Inferior parietal cortex (tissue), 1 donor: ENCODE results near the gene RNF113B.

ENCODE experiments used
- DNase-seq: peaks from one replicate; pipeline ENCODE4 v3.0.0-alpha.2; 2016; ENCODE audit errors: extremely low spot score

Gene RNF113B

DNA sequence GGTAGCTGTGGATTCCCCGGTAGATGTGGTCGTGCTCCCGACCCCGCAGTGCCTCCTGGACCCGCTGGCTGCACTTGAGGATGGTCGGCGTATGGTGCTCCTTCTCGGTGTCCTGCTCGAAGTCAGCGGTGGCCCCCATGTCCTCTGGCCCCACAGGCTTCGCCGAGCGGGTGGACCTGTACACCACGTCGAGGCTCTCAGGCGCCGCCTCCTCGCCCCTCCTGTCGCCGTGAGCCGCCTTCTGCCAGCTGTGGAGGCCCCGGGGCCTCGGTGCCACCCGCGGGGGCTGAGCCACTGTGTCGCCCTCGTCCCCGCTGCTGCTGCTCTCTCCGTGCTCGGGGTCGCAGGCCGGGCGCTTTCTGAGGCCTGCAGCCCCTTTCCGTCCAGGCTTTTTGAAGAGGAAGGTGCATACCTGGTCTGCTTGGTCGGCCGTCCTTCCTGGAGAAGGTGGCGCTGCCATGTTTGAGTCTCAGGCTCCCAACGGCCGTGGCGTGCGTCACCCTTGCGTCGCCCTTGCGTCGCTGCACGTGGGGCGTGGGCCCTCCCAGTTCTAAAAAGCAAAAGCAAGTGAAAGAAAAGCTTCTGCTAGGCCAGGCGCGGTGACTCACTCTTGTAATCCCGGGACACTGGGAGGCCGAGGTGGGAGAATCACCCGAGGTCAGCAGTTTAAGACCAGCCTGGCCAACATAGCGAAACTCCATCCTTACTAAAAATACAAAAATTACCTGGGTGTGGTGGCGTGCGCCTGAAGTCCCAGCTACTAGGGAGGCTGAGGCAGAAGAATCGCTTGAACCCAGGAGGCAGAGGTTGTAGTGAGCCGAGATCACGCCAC lies at the start of gene RNF113B:
TSS of gene RNF113B (minus strand) at position 493 of the 832 bp plus-strand sequence. CDS start at position 460, 33 bp downstream.
- DNase-seq, result no peak

DNA sequence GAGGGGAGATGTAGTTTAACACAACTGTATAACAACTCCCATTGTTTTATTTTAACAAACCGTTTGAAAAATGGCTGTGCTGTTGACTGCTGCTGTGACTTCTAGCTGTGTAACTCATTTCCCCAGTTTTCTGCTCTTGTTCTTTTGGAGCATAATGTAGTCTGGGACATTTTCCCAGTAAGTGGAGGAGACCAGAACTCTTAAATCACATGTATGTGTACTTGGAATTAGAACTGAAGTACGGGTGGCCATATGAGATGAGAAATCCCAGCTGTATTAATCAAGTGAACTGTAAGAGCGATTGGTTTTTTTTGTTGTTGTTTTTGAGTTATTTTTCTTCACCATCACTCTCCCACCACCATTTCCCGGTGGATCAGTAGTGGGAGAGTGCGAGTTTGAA lies 49.4 kb upstream of the RNF113B start:
- no peak for DNase-seq

DNA sequence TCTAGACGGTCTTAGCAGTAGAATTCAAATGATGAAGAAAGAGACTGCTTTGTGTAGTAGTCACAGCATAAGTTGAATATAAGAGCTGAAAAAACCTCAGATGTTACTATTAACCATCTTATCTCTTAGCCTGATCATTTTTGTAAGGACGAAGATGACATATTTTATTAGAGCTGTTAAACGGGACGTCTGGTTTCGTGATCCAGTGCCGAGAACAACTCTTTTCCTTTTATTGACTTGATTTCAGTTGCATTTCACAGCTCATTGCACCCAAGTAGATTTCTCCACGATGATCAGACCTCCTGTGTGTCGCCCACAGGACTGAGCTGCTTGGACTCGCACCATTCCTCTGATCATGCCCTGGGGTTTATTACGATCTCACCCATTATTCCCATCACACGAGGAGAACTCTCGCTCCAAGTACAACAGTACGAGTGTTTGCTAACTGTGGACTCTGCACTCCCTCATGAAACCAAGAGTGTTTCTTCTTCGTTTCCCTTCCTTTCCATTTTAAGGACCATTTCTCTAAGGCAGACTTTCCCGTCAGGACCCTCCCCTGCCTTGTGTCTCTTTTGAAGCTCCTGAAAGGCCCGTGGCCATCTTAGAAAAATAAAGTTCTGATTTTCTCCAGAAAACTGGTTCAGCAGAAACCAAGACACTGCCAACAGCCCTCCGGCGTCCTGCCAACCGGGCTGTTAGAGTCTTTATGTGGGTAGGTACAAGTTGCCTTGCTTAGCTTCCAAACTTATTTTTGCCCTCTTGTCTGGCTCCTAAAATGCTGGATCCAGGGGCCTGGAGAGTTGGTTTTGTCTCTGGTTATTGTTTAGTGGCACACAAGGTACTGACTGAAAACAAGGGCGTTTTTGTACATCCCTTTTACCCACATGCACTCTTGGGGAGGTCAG lies 48.2 kb upstream of the RNF113B start:
- no peak for DNase-seq

DNA sequence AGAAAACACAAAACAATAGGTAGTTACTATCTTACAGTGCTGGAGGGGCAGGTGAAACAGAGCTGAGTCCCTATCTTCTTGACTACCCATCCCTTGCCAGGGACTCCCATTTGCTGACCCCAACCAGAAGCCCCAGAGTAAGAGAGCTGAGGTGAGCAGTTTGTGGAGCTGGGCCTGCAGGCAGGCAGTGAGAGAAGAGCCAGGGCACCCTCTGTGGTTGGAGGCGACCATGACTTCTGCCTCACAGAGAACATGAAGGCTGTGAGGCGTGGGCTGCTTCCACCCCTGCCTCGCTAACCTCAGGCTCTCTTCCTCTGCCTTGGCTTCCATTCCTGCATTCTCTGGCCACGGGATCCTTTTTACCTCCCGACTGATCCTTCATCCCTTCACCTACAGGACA lies 47.5 kb upstream of the RNF113B start:
- no peak for DNase-seq

DNA sequence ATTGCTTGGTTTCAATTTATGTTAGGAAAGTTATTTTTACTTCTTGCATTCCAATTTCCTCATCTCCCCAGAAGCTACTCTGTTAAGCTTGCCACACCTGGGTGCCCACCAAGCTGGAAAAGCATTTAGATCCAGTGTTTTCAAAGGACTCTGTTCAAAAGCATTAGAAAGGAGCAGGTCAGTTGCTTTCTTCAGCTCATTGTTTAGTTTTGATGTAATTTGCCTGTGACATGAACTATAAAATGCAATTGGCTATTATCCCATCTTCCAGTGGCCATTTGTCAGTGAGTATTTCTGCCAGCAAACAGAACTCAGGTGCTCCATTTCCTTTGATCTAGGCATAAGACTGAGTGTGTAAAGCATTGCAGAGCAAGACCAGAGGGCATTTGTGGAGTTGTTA lies 46.7 kb upstream of the RNF113B start:
- no peak for DNase-seq

DNA sequence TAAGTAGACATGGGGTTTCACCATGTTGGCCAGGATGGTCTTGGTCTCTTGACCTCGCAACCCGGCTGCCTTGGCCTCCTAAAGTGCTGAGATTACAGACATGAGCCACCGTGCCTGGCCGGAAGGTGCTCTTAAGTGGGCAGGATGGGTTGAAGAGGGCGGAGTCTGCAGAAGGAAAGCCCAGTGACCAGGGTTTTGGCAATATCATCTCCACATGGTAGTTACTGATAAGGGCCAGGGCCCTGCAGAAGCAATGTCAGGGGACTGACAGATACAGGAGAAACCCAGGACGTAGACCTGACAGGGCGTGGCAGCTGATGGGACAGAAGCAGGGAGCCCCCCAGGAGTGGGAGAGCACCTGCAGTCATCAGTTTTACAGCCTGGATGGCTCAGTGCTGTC lies 45.7 kb upstream of the RNF113B start:
- DNase-seq, result no peak

DNA sequence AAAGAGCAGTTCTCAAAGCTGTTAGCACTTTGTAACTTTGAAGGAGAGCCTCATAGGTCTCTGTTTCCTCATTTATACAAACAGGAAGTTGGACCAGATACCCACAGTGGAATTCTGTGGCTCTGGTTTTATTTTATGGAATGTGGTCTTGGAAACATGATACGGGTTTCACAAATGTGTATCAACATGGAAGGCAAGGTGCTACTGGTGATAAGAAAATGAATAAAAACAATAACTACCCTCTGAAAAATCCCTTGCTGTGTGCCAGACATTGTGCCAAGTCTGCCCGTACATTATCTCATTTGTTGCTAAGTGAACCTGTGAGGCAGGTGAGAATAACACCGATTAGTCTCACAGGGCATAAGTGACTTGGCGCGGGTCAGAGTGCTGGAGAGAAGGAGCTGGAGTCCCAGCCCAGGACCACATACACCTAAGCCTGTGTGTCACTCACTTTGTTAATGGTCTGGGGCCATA lies 45.0 kb upstream of the RNF113B start:
- no peak for DNase-seq

DNA sequence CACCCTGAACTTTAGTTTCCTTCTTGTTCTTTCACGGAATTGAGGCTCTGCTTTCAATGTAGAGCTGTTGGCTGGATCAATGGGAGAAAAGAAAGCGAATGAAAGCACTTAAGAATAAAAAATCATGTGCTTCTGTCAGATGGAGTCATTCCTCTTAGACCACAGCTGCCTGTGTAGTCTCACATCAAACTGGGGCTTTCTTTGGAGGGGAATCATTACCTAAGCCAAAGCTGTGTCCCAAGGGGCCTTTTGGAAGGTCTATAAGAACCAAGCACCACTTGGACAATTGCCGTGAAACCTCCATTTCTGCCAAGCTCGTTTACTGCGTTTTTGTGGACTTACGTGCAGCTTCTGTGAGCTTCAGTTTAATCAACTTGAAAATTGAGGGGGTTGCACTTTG lies 44.2 kb upstream of the RNF113B start:
- no peak for DNase-seq

DNA sequence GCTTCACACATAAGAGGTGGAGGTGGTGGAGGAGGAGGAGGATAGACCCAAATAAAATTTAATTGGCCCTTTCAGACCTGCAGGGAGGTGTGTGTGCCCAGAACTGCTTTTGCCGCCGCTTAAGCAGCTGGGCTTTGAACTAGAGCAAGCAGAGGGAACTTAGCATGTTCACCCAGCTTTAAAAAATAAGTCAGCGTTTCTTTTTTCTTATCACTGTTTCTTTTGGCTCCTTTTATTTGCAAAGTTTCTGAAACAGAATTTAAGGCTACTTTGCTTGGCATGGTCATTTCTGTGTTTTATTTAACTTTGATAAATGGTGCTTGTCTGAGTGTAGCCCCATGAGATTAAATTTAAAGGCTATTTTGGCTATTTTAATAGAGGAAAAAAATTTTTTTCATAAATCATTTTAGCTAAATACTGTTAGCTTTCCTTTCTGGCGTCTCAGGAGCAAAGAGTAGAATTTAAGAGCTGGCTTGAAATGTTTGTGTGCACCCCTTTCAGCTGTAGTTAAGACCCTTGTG lies 43.3 kb upstream of the RNF113B start:
- DNase-seq, result no peak

DNA sequence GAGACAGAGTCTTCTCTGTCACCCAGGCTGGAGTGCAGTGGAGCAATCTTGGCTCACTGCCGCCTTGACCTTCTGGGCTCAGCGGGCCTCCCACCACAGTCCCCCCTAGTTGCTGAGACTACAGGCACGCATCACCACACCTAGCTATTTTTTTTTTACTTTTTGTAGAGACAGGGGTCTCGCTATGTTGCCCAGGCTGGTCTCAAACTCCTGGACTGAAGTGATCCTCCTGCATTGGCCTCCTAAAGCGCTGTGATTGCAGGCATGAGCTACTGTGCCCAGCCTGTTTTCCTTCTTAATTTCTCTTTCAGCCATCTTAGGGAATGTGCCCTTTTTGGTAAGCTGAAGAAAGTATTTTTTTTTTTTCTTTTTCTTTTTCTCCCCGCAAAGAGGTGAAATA lies 42.6 kb upstream of the RNF113B start:
- no peak for DNase-seq

DNA sequence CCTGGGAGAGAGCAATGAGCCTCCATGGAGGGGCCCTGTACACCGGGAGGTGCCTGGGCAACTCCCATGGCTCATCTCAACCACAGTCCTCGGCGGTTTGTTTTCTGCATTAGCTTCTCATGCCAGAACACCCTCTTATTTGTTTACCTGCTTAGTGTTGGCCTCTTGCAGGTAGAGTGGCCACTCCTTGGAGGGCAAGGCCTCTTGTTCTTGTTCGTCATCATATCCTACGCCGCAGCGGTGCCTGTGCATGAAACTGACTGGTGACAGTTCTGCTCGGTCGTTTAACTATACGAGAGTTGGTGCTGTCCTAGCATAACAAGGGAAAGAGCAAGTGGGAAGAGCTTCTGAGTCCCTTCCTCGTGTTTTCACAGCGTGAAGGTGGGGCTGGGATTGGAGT lies 40.5 kb upstream of the RNF113B start:
- no peak for DNase-seq

DNA sequence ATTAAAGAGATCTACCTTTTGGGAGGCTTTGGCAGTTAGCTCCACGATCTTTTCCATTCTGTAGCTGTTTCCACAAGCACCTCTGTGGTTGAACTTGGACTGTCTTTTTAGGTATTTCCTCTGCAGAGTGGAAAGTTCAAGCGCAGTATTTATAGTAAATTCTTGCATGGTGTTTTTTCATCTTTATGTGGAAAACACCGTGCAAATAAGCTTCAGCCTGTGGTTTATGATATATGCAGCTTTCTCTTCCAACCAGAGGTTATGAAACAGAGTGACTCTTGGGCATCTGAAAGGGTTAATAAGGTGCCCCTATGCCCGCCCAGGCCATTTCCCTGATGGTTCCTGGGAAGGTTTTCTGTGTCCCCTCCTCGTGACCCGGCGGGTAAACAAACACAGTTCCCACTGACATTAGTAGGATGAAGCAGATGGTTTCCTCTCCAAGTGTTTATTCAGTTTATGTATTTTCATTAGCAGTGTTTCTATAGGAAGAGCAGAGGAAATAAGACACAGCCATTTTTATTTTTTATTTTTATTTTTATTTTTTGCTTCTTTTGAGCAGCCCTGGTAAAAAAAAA lies 39.7 kb upstream of the RNF113B start:
- no peak for DNase-seq

DNA sequence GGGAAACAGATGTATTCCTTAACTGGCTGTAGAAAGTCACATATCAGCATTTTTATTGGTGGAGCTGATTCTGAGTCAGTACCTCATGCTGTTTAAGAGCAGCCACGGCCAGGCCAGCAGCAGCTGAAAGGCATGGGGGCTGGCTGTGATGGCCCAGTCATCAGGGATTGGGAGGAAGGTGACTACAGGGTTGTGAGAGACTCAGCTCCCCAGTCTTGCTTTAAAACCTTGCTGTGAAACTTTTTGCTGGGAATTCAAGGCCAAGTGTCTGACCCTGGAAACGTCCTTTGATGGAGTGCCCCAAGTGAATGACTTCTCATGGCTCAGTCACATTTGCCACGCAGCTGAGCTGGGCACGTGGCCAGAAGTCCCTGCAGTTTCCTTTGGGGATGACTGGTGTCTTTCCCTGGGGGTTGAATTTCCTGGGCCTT lies 39.1 kb upstream of the RNF113B start:
- DNase-seq, result no peak

DNA sequence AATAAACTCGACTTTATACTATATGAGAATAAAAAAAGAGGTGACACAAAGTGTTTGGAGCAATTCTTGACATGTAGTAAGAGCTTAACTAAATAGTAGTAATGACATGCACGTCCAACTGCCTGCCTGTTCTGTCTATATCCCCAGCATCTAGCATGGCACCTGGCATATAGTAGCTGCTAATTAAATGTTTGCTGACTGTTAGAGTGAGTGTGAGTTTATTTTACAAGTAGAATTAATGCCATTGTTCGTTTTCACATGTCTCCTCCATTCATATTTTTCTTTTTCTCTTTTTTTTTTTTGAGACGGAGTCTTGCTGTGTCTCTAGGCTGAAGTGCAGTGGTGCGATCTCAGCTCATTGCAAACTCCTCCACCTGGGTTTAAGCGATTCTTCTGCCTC lies 38.4 kb upstream of the RNF113B start:
- DNase-seq, result no peak

DNA sequence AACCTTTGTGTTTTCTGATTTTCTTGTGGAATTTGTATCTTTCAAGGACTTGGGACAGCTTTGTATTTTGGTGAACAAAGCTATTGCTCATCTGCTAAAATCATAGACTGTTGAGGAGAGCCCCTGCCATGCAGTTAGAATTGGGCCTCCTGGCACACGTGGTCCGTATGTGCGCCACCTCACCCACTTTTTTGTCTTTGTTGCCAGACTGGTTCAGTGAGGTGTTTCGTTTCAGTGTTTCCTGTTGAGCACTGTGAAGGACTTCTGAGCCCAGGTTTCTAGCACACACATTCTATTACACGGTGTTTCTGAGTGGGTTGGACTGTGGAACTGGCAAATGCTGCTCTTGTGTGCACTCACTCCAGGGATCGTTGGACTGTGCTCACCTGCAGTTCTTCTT lies 37.6 kb upstream of the RNF113B start:
- DNase-seq, result no peak

DNA sequence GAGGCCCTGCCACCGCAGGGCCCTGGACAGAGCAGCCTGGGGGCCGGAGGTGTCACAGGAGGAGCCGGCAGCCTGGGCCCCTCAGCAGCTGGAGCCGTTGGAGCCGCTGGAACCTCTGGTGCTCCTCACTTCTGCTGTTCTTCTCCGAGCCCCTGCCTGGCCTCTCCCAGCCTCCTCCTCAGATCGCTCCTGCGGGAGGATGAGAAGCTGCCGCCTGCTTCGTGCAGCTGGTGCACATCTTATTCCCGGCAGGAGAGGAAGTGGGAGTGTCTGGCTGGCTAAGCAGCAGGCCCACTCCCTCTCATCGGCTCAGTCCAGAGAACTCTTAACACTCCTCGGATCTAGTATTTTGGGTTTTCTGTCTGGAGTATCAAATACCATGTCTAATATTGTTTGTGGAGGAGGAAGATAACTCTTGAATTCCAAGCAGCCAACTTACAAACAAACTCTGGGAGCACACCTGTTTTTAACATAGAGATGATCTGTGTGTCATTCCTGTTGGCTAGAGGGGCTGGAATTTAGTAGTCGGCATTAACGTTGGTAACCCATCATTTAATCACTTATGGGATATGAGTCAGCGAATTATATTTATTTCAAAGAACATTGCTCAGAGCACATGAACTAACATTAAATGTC lies 37.1 kb upstream of the RNF113B start:
- DNase-seq, result no peak

DNA sequence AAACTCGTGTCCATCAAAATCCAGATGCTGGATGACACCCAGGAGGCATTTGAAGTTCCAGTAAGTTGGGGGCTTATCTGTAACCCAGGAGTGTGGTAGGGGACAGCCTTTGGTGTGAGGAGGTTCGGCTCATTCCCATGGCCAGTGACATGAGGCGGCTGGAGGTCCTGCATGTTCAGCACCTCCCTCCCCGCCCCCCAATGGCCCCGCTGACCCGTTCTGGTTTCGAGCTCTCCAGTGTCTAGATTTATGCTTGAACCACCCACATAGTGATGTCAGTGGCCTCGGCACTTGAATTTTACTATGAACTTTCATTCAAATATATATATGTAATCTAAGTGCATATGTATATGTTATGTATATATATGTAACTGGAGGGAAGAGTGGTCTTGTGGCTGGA lies 36.3 kb upstream of the RNF113B start:
- no peak for DNase-seq

DNA sequence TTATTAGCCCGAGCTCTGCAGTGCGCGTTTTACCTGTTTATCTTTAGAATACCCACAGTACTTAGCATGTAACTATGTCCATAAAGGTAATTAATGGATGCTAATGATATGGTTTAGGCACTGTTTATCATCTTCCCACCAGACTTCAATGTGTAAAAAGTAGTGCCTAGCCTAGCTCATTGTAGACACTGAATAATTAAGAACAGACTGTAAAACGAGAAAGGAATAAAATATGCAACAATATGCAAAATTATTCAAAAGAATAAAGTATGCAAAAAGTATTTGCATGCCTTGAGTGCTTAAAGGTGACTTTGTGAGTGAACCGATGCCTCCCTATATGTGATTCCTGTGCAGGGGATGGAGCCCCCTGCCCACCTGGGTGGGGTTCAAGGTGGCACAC lies 35.7 kb upstream of the RNF113B start:
- no peak for DNase-seq

DNA sequence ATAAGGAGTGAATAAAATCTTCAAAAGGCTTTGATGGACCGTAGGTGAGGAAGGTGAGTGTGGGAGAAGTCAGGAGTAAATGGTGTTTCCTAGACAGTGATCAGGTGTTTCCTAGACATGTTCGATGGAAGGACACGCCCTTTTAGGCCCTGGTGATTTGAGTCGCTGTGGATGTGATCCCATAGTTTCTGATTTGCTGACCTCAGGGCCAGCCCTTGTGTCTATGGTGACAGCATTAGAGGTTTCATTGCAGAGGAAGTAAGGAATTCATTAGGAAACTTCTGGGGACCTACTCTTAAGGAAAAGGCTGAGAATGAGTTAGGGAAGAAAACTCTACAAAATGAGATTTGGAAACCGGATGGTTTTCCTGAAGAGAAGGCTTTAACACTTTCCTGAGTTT lies 31.5 kb upstream of the RNF113B start:
- no peak for DNase-seq

DNA sequence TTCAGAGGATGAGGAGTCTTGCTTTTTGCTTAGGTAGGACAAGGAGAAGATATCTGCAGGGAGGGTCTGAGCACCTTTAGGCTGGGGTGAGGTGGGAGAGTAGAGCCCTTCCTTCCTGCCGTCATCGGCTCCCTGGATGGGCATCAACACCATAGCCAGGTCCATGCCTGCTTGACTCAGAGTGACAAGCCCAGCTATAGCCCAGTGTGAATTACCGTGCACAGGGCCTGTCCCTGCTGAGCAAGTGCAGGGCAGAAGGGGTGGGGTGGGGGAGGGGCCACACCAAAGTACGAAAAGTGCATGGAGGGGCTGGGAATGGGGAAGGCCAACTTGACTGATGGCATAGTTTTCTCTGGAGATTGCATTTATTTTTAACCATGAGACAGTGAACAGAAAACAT lies 30.3 kb upstream of the RNF113B start:
- DNase-seq, result no peak

DNA sequence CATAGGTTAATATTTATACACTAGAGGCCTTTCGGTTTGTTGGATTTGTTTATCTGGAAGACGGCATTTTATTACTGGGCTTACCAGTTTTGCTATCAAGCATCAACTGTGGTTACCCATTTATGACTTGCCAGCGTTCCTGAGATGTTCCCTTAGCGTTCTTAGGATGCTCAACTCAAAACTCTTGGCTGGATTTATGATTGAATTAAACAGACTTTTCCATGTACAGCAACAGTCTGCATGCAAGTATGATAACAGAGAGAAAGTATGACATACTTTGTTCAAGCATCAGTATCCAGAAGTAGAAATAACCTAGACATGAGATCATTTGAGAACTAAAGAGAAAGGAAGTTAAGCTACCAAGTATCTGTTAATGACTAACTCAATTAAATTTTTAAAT lies 29.9 kb upstream of the RNF113B start:
- DNase-seq, result no peak

DNA sequence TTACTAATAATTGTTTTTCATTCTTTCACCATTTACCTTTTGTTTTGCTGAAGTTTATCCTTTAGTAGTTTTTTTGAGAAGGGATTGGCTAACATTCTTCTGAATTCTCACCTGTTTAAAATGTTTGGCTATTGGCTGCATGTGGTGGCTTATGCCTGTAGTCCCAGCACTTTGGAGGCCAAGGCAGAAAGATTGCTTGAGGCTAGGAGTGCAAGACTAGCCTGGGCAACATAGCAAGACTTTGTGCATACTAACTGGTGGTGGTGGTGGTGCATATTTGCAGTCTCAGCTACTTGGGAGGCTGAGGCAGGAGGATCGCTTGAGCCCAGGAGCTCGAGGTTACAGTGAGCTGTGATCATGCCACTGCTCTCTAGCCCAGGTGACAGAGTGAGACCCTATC lies 27.5 kb upstream of the RNF113B start:
- DNase-seq, result no peak
